CD4-positive, alpha-beta T cell treated with Interleukin-10 for 1 hour (primary cell): ENCODE data around the gene MAN2B2.

Source experiments
- DNase-seq: peaks from one replicate; pipeline ENCODE4 v3.0.0-alpha.2; 2020

The MAN2B2 gene

DNA sequence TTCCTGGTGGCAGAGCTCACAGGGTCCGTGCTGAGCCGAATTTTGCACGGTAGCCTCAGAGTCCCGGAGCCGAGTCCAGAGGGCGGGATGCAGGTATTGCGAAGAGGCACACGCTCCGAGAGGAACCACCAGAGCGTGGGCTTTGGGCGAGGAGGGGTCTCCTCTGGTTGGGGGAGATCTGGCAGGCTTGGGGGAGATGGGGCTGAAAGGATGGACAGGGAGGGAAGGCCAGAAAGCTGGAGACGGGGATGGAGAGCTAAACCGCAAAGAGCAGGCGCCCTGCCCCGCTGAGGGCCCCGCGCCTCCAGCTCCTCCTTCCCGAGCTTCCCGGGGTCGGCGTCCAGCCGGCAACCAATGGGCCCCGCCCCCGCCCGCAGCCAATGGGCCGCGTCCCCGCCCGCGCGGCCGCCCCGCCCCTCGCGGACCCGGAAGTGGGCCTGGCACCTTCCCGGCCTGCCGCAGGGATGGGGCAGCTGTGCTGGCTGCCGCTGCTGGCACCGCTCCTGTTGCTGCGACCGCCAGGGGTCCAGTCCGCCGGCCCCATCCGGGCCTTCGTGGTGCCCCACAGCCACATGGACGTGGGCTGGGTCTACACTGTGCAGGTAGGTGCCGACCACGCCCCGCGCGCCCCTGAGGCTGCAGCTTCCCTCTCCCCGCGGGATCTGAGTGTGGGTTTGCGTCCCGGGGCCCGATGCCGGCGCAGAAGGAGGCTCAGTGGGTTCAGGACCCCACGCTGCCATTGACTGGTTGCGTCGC lies at the start of gene MAN2B2:
Gene MAN2B2, plus strand, starts transcription at position 443 of the 756 bp plus-strand sequence. Its CDS starts 22 bp downstream, at position 465.
- DNase-seq, result peak; percentile 83

DNA sequence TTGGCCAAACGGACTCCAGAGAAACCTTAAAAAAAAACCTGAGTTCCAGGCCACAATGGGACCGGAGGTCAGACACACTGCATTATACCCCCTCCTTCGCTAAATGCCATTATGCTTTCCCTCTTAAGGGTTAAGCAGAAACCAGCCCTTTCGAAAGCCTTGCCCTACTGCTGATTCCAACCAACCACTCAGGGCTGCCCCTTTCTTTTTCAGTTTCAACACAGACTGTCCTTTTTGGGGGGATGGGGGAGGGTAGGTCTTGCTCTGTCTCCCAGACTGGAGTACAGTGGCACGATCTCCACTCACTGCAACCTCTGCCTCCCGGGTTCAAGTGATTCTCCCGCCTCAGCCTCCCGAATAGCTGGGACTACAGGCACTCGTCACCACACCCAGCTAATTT lies 49.5 kb upstream of the MAN2B2 start:
- no peak for DNase-seq

DNA sequence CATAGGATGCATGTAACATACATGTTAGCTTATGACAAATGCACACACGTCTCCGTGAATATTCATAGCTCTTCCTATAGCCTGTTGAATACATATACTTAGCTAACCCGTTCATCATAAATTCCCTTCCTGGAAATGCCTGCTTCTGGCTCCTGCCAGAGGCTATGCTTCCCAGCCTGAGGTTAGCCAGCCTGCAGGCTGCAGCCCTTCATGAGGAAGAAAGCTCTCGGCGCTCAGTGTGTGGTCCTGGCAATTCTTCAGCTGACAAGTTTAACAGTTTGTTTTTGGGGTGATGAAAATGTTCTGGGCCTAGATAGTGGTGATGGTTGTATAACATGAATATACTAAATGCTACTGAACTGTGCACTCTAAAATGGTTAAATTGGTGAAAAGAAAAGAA lies 48.8 kb upstream of the MAN2B2 start:
- no peak for DNase-seq

GRCh38 chr4:6526671-6527091 lies 48.3 kb upstream of the MAN2B2 start:
- DNase-seq, result no peak

- no peak for DNase-seq
Observed at GRCh38 chr4:6527259-6527658, 47.7 kb upstream of the MAN2B2 start.

GRCh38 chr4:6527683-6528595 lies 47.0 kb upstream of the MAN2B2 start:
- DNase-seq, result no peak

- DNase-seq, result no peak
Observed at GRCh38 chr4:6529021-6529420, 46.0 kb upstream of the MAN2B2 start.

DNA sequence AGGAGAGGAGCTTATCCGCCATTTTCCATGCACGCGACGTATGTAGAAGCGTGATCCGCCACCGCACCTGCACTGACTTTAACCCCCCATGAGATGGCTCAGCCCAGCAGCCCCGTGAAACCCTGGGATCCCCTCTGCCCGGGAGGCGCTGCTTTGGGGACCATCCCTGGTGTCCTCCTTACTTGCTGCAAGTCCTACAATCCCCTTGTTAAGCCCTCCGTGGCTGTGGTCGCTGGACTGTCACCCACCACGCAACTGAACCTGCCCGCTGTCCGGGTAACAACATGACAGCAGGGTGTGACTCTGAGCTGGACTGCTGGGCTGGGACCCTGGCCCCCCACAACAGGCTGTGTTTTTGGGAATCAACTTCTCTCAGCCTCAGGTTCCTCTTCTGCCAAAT lies 44.7 kb upstream of the MAN2B2 start:
- no peak for DNase-seq

GRCh38 chr4:6530964-6531363 lies 44.0 kb upstream of the MAN2B2 start:
- DNase-seq, result no peak

DNA sequence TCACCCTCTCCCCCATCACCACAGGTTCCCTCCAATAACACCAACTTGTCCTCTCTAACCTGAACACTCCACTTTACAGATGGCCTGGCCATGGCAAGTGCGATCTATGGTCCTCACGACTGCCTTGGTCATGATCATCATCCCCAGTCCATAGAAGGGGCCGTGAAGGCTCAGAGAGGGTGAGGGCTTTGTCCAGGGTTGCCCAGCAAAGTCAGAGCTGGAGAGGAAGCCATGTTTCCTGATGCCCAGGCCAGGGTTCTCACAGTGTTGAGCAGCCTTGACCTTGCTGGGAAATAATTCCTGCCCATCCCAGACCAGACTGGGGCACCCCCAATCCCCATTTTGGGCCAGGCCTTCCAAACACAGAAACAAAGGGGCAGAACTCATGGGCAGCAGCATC lies 42.9 kb upstream of the MAN2B2 start:
- no peak for DNase-seq

DNA sequence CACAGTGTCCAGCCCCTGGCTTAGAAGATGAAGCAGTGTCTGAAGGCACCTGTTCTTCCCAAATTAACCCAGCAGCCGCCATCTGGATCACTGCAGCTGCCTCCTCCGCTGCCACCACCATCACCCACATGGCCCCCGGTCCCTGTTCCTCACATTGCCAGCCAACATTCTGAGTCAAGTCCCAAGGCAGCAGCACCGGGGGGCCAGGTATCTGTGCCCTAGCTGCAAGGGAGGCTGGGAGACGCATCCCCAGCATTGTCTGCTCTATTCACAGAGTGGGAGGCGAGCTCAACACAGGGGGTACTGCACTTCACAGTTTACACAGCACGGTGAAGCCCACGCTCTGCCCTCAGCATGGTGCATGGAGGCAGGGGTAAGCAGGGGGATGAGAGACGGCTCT lies 42.3 kb upstream of the MAN2B2 start:
- no peak for DNase-seq

DNA sequence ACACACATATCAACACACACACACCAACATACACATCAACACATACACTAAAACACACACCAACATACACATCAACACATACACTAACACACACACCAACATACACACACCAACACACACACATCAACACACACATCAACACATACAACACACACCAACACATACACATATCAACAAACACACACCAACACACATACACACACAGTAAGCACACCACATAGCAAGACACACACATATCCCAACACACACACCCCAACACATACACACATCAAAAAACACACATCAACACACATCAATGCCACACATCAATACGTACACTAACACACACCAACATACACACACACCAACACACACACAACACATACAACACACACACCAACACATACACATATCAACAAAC lies 40.9 kb upstream of the MAN2B2 start:
- no peak for DNase-seq

DNA sequence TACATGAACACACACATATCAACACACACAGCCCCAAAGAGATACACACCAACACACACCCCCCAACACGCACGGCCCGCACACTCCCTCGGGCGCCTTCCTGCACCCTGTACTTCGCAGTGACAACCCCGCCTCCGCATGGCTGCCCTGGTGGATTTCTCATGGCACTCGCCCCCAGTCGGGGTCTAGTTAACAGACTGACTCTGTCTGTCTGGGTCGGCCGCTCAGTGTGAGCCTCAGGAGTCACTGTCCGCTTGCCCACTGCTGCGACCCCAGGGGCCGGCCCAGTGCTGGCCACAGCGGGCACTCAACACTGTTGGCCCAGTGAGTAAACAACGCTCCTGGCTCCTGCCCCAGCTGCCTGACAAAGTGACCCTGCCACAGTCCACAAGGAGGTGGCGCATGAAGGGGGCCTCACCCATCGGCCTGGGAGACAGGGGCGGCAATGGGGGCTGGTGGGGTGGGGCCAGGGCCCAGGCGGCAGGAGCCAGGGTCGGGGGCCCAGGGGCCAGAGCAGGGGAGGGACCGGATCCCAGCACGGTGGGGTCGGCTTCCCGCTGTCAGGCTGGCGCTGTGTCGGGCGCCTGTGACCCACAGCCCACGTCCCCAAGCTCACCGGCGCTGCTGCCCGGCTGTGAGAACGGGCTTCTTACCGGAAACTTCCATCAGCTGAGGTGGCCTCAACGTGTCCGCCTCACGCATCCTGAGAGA lies 40.2 kb upstream of the MAN2B2 start:
- DNase-seq, result no peak

DNA sequence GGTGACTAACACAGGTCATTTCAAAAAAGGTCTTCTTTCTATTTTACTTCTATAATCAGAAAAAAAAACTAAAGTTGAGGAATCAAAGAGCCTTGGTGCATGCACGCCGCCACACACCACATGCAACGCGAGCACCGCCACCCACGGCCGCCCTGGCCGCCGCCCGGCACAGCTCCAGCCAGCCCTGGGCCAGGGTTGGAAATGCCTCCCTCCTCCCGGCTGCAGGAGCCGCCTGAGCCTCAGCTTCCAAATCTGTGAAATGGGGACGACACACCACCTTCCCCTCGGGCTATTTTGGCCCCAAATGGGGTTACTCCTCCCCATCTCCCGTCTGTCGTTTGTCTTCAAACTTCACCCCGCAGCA lies 39.7 kb upstream of the MAN2B2 start:
- no peak for DNase-seq

DNA sequence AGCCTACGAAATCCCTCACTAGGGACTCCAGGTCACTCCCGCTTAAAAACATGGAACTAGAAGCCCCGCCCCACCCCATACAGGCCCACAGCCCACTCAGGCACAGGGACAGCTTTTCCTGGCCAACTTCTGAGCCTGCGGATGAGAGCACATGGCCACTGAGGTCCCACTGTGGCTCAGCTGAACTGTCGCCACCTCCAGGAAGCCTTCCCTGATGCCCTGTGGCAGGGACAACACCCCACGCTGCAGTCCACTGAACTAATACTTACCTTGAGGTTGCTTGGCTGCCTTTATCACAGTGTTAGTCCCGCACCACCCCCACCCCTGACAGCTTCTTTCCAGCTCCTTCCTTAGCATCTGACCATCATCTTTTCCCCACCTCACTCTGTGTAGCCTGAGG lies 39.3 kb upstream of the MAN2B2 start:
- DNase-seq, result no peak

GRCh38 chr4:6538111-6538510 lies 36.9 kb upstream of the MAN2B2 start:
- DNase-seq, result no peak

- DNase-seq, result no peak
Observed at GRCh38 chr4:6538575-6538974, 36.4 kb upstream of the MAN2B2 start.

DNA sequence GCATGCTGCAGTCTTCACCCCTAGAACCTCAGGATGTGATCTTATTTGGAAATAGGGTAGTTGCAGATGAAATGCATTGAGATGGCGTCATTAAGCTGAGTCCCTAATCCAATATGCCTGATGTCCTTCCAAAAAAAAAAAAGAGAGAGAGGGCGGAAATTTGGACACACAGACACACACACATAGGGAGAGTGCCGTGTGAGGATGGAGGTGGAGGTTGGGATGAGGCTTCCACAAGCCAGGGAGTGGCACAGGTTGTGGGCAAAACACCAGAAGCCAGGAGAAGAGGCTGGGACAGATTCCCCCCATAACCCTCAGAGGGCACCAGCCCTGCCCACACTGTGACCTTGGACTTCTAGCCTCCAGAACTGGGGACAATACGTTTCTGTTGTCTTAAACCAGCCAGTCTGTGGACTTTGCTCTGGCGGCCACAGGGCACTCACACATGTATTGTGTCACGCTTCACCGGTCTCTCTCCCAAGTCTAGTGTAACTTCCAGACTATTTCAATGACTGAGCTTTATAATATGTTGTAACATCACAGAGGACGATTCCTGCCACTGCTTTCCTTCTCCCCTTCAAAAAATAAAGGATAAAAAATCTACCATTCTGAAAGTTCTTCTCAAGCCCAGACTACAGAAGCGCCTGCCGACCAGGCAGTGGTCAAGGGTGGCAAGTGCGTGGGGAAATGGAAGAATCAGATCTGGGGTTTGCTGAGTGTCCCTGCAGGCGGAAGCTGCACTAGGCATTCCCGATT lies 35.8 kb upstream of the MAN2B2 start:
- DNase-seq, result no peak

GRCh38 chr4:6540879-6541278 lies 34.1 kb upstream of the MAN2B2 start:
- no peak for DNase-seq

GRCh38 chr4:6541789-6542188 lies 33.2 kb upstream of the MAN2B2 start:
- no peak for DNase-seq

DNA sequence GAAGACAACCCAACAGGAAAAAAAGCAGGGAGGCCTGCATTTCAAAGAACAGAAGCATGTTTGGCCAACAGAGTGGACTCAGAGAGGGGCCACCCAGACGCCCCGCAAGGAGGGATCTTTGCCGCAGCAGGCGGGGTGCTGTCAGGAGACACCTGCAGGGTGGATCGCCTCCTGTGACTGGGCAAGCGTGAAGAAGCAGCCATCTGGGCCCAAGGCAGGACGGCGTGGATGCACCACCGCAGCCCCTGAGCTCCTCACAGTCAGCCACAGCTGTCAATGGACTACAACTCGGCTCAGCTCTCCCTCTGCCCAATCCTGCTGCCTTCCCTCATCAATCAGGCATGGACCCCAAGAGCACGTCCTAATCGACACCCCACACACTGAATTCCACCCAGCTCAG lies 32.0 kb upstream of the MAN2B2 start:
- DNase-seq, result no peak

DNA sequence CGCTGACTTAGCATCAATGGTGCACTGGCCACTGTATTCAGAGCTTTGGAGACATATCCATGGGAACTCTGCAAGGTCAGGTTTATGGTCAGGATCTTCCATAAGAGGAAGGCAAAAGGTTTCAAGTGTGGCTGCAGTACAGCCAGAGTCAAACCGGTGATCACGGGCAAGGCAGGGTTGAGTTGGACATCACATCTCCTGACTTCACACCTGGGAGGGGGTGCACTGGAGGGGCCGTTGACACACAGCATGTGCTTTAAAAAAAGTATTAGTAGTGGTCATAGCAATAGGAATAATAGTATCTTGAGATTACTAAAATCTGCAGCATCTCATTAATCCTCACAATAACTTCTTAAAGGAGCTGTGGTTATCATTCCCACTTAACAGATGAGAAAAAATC lies 28.9 kb upstream of the MAN2B2 start:
- DNase-seq, result no peak
